NOMO-1 treated with DMSO at 0.1 percent for 48 hours (cell line): ENCODE results near the gene PLAU.

Experiments used
- DNase-seq: peaks from one replicate; lab custom pipeline; 2025; ENCODE audit not compliant: unreplicated experiment; lab: John Stamatoyannopoulos, UW

PLAU gene

DNA sequence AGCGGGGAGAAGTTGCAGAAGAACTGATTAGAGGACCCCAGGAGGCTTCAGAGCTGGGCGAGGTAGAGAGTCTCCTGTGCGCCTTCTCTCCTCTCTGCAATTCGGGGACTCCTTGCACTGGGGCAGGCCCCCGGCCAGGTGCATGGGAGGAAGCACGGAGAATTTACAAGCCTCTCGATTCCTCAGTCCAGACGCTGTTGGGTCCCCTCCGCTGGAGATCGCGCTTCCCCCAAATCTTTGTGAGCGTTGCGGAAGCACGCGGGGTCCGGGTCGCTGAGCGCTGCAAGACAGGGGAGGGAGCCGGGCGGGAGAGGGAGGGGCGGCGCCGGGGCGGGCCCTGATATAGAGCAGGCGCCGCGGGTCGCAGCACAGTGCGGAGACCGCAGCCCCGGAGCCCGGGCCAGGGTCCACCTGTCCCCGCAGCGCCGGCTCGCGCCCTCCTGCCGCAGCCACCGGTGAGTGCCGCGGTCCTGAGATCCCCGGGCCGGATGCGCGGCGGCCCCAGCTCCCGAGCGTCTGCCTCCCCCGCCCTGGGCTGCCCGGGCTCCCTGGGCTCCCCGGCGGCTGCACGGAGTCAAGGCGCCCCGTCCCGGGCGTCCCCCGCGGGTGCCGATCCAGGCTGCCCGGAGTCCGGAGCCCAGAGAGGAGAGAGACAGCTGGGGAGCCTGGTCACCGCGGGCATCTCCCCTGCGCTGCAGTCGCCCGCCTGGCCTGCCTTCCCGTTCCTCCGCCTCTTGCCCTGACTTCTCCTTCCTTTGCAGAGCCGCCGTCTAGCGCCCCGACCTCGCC, at the start of gene PLAU:
PLAU (plus strand) TSS at position 369 of the 789 bp plus-strand sequence. CDS start 424 bp downstream, outside the sequence.
- DNase-seq, result peak; percentile 67

- DNase-seq, result peak; percentile 26
Observed at GRCh38 chr10:73862011-73862410, 48.9 kb upstream of the PLAU start.

DNA sequence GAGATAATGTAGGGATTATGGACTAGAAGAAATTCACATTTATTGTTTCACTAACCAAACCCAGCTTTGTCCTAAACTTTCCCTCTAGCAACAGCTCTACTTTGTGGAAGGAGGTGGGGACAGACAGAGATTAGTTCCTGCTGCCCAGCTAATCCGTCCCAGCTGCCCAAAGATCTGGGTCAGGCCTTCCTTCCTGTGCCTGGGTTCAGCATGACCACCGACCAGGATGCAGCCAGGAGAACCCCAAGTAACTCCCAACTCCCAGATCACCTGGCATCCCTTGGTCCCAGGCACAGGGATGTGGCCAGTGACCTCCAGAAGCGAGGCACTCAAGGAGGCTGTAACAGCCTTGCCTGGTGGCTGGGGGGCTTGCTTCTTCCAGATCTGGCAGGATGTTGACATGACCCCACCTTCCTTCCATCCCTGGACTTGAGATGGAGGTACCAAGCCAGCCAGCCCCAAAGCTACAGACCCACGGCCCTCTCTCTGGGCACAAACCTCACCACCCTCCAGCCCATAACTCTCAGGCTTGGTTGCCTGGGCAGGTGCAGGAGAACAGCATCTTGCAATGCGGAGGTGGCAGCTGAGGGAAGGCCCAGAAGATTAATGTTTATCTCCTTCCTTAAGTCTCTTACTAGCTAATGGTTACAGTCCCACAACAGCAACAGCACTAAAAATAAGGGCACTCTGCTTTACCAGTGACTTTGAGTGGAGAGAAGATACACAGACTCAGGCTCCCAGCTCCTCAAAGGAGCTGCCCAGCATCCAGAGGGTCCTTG, 47.7 kb upstream of the PLAU start:
- DNase-seq, result no peak

DNA sequence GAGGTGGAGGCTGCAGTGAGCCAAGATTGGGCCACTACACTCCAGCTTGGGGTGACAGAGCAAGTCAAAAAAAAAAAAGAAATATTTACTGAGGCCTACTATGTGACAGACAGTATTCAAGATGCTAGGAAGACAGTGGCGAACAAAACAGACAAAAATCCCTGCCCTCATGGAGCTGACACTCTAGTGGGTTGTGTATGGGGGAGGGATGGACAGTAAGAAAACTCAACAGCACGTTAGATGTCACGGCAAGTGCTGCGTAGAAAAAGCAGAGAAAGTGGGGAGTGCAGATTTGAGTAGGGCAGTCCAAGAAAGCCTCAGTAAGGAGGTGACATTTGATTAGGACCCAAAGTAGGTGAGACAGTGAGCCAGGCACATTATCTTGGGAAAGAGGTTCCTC, 46.7 kb upstream of the PLAU start:
- DNase-seq, result no peak

DNA sequence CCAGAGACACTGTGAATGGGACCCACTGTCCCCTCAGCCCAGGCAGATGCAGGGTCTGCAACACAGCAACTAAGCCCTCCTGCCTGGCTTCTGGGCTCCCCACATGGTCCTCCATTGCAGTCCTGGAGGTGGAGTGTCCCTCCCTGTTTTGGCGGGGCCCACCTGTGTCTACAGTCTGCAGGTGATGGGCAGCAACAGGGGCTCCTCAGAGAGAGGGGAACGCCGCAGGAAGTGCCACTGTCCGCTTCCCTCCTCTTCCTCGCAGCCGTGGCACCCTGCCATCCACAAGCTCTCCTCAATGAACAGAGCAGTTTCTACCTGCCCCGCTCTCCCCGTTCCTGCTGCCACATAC, 45.8 kb upstream of the PLAU start:
- no peak for DNase-seq

DNA sequence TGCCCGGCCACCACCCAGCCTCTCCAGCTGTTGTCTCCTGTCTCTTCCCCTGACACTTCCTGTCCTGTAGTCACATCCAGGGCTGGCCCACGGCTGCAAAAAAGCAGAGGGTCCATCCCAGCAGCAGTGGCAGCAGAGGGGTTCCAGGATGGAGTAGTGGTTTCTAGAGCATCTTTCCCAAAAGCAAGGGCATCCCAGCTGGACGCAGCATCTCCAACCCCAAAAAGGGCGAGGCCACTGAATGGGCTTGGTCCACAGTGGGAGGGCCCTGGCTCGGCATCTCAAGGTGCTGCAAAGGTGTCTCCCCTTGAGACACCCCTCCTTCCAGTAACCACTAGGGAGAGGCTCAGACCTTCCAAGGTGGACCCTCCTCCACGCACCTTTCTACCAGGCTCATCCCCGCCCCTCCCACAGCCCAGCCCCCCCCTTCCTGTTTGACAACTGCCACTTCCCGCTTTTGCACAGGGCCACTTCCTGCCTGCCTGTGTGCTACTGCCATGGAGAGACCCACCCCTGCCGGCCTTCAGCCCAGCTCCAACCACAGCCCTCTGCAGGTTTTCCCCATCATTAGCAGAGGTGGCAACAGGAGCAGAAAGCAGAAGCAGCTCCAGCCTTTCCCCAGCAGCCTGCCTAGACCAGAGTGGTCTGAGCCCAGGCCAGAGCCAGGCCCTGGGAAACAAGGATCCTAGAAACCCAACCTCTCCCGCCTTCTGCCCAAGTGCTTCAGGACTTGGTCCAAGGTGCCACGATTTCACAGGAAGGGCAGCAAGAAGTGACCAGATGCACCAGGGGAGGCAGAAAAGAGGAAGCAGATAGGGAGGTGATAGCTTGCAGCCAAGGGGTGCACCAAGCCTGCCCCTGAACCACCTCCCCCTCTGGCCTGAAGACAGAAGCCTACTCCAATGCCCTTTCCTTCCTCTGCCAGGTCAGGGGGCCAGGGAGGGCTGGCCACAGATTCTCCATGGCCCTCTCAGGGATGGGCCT, 45.2 kb upstream of the PLAU start:
- peak; percentile 95 for DNase-seq

- DNase-seq, result no peak
Observed at GRCh38 chr10:73866621-73867020, 44.3 kb upstream of the PLAU start.

- DNase-seq, result no peak
Observed at GRCh38 chr10:73867126-73867807, 43.7 kb upstream of the PLAU start.

- DNase-seq, result no peak
Observed at GRCh38 chr10:73867871-73868631, 42.9 kb upstream of the PLAU start.

GRCh38 chr10:73868655-73869195, 42.2 kb upstream of the PLAU start:
- no peak for DNase-seq

DNA sequence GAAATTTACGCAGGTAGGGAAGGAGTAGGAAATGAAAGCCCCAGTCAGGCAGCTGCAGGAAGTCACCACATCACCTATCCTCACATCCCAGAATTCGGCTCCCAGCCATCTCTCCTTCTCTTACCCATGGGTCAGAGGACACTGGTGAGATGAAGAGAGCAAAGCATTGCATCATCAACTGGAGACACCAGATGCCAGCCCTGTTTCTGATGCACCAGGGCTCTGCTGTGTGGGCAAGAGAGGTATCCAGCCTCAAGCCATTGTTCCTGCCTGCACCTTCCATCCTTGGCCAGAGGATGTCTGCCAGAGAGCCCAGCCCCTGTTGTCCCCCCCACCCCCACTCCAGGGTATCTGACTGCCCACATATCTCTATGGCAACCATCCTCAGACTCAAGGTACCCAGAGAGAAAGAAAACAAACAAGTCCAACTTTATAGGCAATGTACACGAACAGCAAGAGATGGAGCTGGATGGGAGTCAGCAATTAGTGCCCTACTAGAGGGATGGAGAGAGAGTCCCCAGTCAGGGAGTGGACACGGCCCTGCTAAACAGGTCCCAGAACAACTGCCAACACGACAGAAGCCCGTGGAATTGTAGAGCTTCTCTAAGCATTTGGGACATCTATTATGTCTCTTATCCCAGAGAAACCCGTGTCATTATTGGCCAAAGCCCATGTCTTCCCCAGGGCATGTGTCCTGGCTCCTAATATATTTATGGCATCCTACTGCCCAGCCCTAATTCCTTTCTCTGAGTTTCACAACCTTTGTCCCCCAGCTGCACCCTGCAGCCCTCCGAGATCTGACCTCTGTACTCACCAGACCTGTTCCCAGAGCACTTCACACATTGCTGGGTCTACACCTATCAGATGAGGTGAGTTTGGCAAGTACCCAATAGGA, 39.4 kb upstream of the PLAU start:
- DNase-seq, result no peak

GRCh38 chr10:73872190-73872710, 38.7 kb upstream of the PLAU start:
- no peak for DNase-seq

- no peak for DNase-seq
Observed at GRCh38 chr10:73873142-73873837, 37.6 kb upstream of the PLAU start.

- DNase-seq, result no peak
Observed at GRCh38 chr10:73873838-73874215, 37.1 kb upstream of the PLAU start.

- DNase-seq, result peak; percentile 78
Observed at GRCh38 chr10:73874267-73875138, 36.4 kb upstream of the PLAU start, which contains the start of gene CAMK2G. Gene CAMK2G, minus strand, starts transcription at chr10:73874555. Its CDS starts 94 bp downstream, at chr10:73874461.

DNA sequence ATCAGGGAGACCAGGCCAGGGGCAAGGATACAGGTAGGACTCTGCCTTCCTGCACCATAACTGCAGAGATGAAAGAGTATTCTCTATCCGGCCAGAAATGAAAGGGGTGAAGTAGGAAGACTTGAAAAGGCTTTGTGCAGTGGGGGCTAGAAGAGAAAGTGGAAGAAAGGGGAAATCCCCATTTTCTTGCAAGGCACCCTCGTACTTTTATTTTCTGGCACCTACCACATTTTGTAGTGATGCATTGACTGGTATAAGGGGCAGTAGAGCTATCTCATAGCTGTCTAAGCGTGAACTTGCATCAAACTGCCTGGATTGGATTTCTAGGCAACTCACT, 35.8 kb upstream of the PLAU start:
- DNase-seq, result peak; percentile 48

GRCh38 chr10:73876157-73876556, 34.8 kb upstream of the PLAU start:
- DNase-seq, result no peak
